Endothelial cell of umbilical vein (primary cell): ENCODE results near the gene AKNA. TPM values are rescaled to one million over a fixed set of nuclear protein-coding genes. Genes with fewer than 3 reads are reported as not detected.

Source experiments
- BruUV-seq: library from RNA; stranded (reverse); fragments of 400-500 nt; replicated peaks from 2 replicates; lab custom pipeline; 2021; lab: Mats Ljungman, UMichigan
- CTCF ChIA-PET: fragments of 300-600, 350-600 bp; sonication (Branson Sonifier 250); formaldehyde crosslinking; loops from one replicate; lab custom pipeline; 2021; ENCODE audit warnings: antibody characterized with exemption, inconsistent platforms; lab: Charles Lee
- POLR2A ChIA-PET: fragments of 300-600, 350-600 bp; sonication (Branson Sonifier 250); formaldehyde crosslinking; loops from one replicate; lab custom pipeline; 2021; ENCODE audit warnings: antibody characterized with exemption, inconsistent platforms; lab: Charles Lee
- DNase-seq: peaks from one replicate; pipeline ENCODE4 v3.0.0-alpha.2; 2011; ENCODE audit warnings: low read depth, low spot score
- FAIRE-seq: peaks from 2 replicates; lab custom pipeline; 2011; peaks lifted over from hg19 to GRCh38; lab: Jason Lieb, UNC
- H2AFZ ChIP-seq: 2 replicates; pipeline ENCODE4 v1.6.0; 2012; ENCODE audit warnings: low read depth, low read length, control low read depth, inconsistent platforms
- H3K27ac ChIP-seq: 2 replicates; pipeline ENCODE4 v1.5.1; 2011; ENCODE audit warnings: low read depth, mild to moderate bottlenecking, control low read depth, low read length, moderate library complexity; ENCODE audit not compliant: insufficient read depth
- H3K27me3 ChIP-seq, 2 experiments: 2 replicates each; pipeline versions ENCODE4 v1.6.0 to v1.6.1; 2011; ENCODE audit warnings: low read length in 2 of 2, mixed read lengths in 1 of 2; ENCODE audit not compliant: control insufficient read depth in 2 of 2, insufficient read depth in 2 of 2
- H3K36me3 ChIP-seq, 2 experiments: 2 replicates in 1 of 2; 3 replicates in 1 of 2; pipeline ENCODE4 v1.5.1; 2011; ENCODE audit warnings: low read length in 2 of 2, mild to moderate bottlenecking in 1 of 2, moderate library complexity in 1 of 2; ENCODE audit not compliant: control insufficient read depth in 2 of 2, insufficient read depth in 2 of 2; ENCODE audit errors: extremely low read depth in 1 of 2
- H3K4me1 ChIP-seq: 3 replicates; pipeline ENCODE4 v1.5.1; 2011; ENCODE audit warnings: mild to moderate bottlenecking, low read length; ENCODE audit not compliant: control insufficient read depth, insufficient read depth; ENCODE audit errors: extremely low read depth
- H3K4me2 ChIP-seq: 2 replicates; pipeline ENCODE4 v1.6.1; 2011; ENCODE audit warnings: low read length, control low read depth, mixed read lengths; ENCODE audit not compliant: insufficient read depth
- H3K4me3 ChIP-seq, 3 experiments: fragments of 200-600 bp in 1 of 3; sonication (generic), shearing (Covaris generic) in 1 of 3; replicated peaks in 1 of 3; 2 replicates each; pipeline ENCODE4 v1.5.1; 2011 to 2016; ENCODE audit warnings: control low read depth in 3 of 3, low read length in 3 of 3, mild to moderate bottlenecking in 2 of 3, inconsistent platforms in 1 of 3, low read depth in 1 of 3, moderate library complexity in 1 of 3; ENCODE audit not compliant: insufficient read depth in 1 of 3
- H3K79me2 ChIP-seq: 2 replicates; pipeline ENCODE4 v1.6.0; 2012; ENCODE audit warnings: low read length, inconsistent platforms; ENCODE audit not compliant: control insufficient read depth, insufficient read depth
- H3K9ac ChIP-seq: replicated peaks from 2 replicates; pipeline ENCODE3; 2011; ENCODE audit warnings: low read length, control low read depth; ENCODE audit not compliant: insufficient read depth; ENCODE audit errors: extremely low read depth
- H3K9me1 ChIP-seq: replicated peaks from 3 replicates; pipeline ENCODE4 v1.6.0; 2011; ENCODE audit warnings: mild to moderate bottlenecking, low read length; ENCODE audit not compliant: control insufficient read depth, insufficient read depth; ENCODE audit errors: extremely low read depth
- H3K9me3 ChIP-seq: replicated peaks from 2 replicates; pipeline ENCODE4 v1.5.1; 2012; ENCODE audit warnings: low read length, inconsistent platforms; ENCODE audit not compliant: control insufficient read depth, insufficient read depth
- H4K20me1 ChIP-seq: replicated peaks from 2 replicates; pipeline ENCODE3; 2011; ENCODE audit warnings: mild to moderate bottlenecking, low read length; ENCODE audit not compliant: control insufficient read depth, insufficient read depth; ENCODE audit errors: extremely low read depth
- EZH2 ChIP-seq: IDR thresholded peaks from 2 replicates; pipeline ENCODE4 v1.6.1; 2012; ENCODE audit warnings: borderline replicate concordance, low read depth, mild to moderate bottlenecking, moderate library complexity, low read length, inconsistent platforms; ENCODE audit not compliant: severe bottlenecking
- FOS ChIP-seq: IDR thresholded peaks from 2 replicates; pipeline ENCODE4 v1.6.1; 2011; ENCODE audit warnings: mild to moderate bottlenecking, low read length, moderate library complexity, borderline replicate concordance; ENCODE audit not compliant: insufficient read depth
- GATA2 ChIP-seq: IDR thresholded peaks from 2 replicates; pipeline ENCODE4 v1.7.0; 2011; ENCODE audit warnings: low read depth, mild to moderate bottlenecking, moderate library complexity, mixed read lengths, low read length; ENCODE audit not compliant: insufficient read length, insufficient read depth
- JUN ChIP-seq: IDR thresholded peaks from 2 replicates; pipeline ENCODE4 v1.6.1; 2011; ENCODE audit warnings: borderline replicate concordance, low read depth; ENCODE audit not compliant: insufficient read length, insufficient read depth
- MYC ChIP-seq: IDR thresholded peaks from one replicate; pipeline ENCODE4 v1.6.1; 2011; ENCODE audit warnings: mild to moderate bottlenecking, low read depth, low read length
- POLR2A ChIP-seq: IDR thresholded peaks from 2 replicates; pipeline ENCODE4 v1.6.1; 2012; ENCODE audit warnings: low read depth, mild to moderate bottlenecking, control low read depth, low read length
- POLR2AphosphoS5 ChIP-seq: IDR thresholded peaks from 2 replicates; pipeline ENCODE4 v1.6.1; 2012; ENCODE audit warnings: low read depth, mild to moderate bottlenecking, control low read depth, low read length, moderate library complexity; ENCODE audit not compliant: insufficient read depth
- dilution Hi-C: fragments of 300-500 bp; cut with MboI; formaldehyde crosslinking; loops from one replicate; pipeline ENCODE4 v1.15.0; 2019; ENCODE audit warnings: low sequenced_read_pairs; ENCODE audit not compliant: extremely low pct_ligation_motif_present
- intact Hi-C: fragments of 100-400 bp; cut with micrococcal nuclease; formaldehyde crosslinking; loops from one replicate; pipeline ENCODE4 v1.10.0; 2022
- polyA plus RNA-seq, 4 experiments: library from polyadenylated mRNA; depleted of rRNA in 3 of 4; stranded (reverse) in 3 of 4; unstranded in 1 of 4; fragments of >200 nt; gene quantifications; 2 replicates each; pipeline versions ENCODE4 v1.2.1 to v1.2.3, GENCODE V29; 2011 to 2012; ENCODE audit warnings: missing spikeins in 1 of 4
- total RNA-seq: library from RNA; stranded (reverse); gene quantifications from 2 replicates; pipeline ENCODE4 v1.2.3, GENCODE V29; 2021
- TF ChIP-seq, protein P1 (sequence below): IDR thresholded peaks from 2 replicates; pipeline ENCODE4 v1.6.1; 2011; ENCODE audit not compliant: insufficient read depth, insufficient read length
- TF ChIP-seq, protein P2 (sequence below), 2 donors: IDR thresholded peaks; 1 replicate in 1 of 2; 2 replicates in 1 of 2; pipeline ENCODE4 v1.5.1; 2011; ENCODE audit warnings: low read length in 2 of 2, mild to moderate bottlenecking in 2 of 2, moderate library complexity in 2 of 2, control low read depth in 1 of 2, inconsistent platforms in 1 of 2, low read depth in 1 of 2; ENCODE audit not compliant: insufficient read depth in 1 of 2; ENCODE audit errors: extremely low read depth in 1 of 2

The AKNA gene
- total and polyA plus RNA-seq, 2 donors (not counting 3 experiments of a cell fraction or from before 2014, with no cell fraction given) = 11.3 to 22.4 TPM

DNA sequence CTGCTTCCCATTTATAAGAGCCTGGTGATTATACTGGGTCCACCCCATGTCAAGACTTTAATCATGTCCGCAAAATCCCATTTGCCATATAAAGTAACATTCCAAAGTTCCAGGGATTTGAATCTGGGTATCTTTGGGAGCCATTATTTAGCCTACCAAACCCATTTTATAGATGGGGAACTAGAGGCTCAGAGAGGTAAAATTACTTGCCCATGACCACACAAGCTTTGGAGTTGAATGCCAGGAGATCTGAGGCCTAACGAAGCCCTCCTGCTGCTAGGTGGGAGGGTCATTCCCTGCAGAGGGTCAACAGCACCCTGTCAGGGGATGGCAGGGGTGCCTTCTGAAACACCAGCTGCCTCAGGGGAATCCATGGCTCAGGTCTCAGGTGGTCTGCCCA is 13.0 kb upstream of the AKNA start:
- H3K9me3 ChIP-seq = no peaks in the 10 kb centered on the region
- FAIRE-seq (no peak), DNase-seq (no peak)
- H3K27me3 ChIP-seq = no peaks in the 10 kb centered on the region
- TF ChIP-seq, protein P1, sequence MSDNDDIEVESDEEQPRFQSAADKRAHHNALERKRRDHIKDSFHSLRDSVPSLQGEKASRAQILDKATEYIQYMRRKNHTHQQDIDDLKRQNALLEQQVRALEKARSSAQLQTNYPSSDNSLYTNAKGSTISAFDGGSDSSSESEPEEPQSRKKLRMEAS = no peak
- no peak for TF ChIP-seq POLR2A
- TF ChIP-seq POLR2AphosphoS5 = no peak
- TF ChIP-seq GATA2 = no peak
- TF ChIP-seq MYC = no peak
- TF ChIP-seq JUN = no peak
- TF ChIP-seq FOS = no peak
- TF ChIP-seq EZH2 = no peak
- TF ChIP-seq, protein P2, sequence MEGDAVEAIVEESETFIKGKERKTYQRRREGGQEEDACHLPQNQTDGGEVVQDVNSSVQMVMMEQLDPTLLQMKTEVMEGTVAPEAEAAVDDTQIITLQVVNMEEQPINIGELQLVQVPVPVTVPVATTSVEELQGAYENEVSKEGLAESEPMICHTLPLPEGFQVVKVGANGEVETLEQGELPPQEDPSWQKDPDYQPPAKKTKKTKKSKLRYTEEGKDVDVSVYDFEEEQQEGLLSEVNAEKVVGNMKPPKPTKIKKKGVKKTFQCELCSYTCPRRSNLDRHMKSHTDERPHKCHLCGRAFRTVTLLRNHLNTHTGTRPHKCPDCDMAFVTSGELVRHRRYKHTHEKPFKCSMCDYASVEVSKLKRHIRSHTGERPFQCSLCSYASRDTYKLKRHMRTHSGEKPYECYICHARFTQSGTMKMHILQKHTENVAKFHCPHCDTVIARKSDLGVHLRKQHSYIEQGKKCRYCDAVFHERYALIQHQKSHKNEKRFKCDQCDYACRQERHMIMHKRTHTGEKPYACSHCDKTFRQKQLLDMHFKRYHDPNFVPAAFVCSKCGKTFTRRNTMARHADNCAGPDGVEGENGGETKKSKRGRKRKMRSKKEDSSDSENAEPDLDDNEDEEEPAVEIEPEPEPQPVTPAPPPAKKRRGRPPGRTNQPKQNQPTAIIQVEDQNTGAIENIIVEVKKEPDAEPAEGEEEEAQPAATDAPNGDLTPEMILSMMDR (IDR thresholded peaks at IDR 0.05; ENCODE audit: extremely low read depth in 1 of 2, insufficient read depth in 1 of 2, low read depth in 1 of 2, low read length in 2 of 2) = no peak
- no peak overlapping the region for H3K27ac ChIP-seq
- intact Hi-C loops = no loop called here
- H3K4me1 ChIP-seq = no peaks in the 10 kb centered on the region
- no peaks in the 10 kb centered on the region for H3K36me3 ChIP-seq
- ChIA-PET CTCF (interaction anchor here (1.2 to 9.5 kb wide), 5 partner anchors 13 to 261 kb away, joined by 3 to 397 read pairs (median 4); partner anchors contain the start of genes AKNA and TEX53), POLR2A (no interaction called here)
- no peak overlapping the region for H3K9ac ChIP-seq
- H3K79me2 ChIP-seq = no peaks in the 10 kb centered on the region
- no TSS peak for BruUV-seq
- H4K20me1 ChIP-seq = no peaks in the 10 kb centered on the region
- no peak overlapping the region for H3K4me3 ChIP-seq
- H2AFZ ChIP-seq = no peak overlapping the region
- H3K9me1 ChIP-seq = no peaks in the 10 kb centered on the region
- dilution Hi-C loops = no loop called here
- H3K4me2 ChIP-seq = no peak overlapping the region
